Smooth muscle cell (in vitro differentiated cells): ENCODE measurements around the gene NPAS2. TPM values are rescaled to one million over a fixed set of nuclear protein-coding genes. Genes with fewer than 3 reads are reported as not detected.

Source experiments
- DNase-seq: peaks from one replicate; lab custom pipeline; 2025; ENCODE audit not compliant: unreplicated experiment; lab: John Stamatoyannopoulos, UW
- H2AFZ ChIP-seq: fragments of 200-600 bp; sonication (generic); 2 replicates; pipeline ENCODE4 v1.6.0; 2016; ENCODE audit warnings: antibody characterized with exemption, low read depth, mild to moderate bottlenecking
- H3F3A ChIP-seq: fragments of 200-600 bp; sonication (generic); 2 replicates; pipeline ENCODE4 v1.6.0; 2017; ENCODE audit warnings: antibody characterized with exemption, low read depth
- H3K27ac ChIP-seq: fragments of 200-600 bp; sonication (generic); 2 replicates; pipeline ENCODE4 v1.5.1; 2016; ENCODE audit warnings: low read depth, mild to moderate bottlenecking
- H3K27me3 ChIP-seq: fragments of 200-600 bp; sonication (generic); 2 replicates; pipeline ENCODE4 v1.6.1; 2016; ENCODE audit warnings: low read depth, mild to moderate bottlenecking
- H3K36me3 ChIP-seq: fragments of 200-600 bp; sonication (generic); 2 replicates; pipeline ENCODE4 v1.5.1; 2016; ENCODE audit warnings: low read depth
- H3K4me1 ChIP-seq: fragments of 200-600 bp; sonication (generic); 2 replicates; pipeline ENCODE4 v1.5.1; 2016; ENCODE audit warnings: low read depth
- H3K4me2 ChIP-seq: fragments of 200-600 bp; sonication (generic); 2 replicates; pipeline ENCODE4 v1.6.0; 2016; ENCODE audit warnings: mild to moderate bottlenecking
- H3K4me3 ChIP-seq: fragments of 200-600 bp; sonication (generic); 2 replicates; pipeline ENCODE4 v1.5.1; 2016; ENCODE audit warnings: mild to moderate bottlenecking
- H3K79me2 ChIP-seq: fragments of 200-600 bp; sonication (generic); 2 replicates; pipeline ENCODE4 v1.6.0; 2016; ENCODE audit warnings: low read depth, mild to moderate bottlenecking
- H3K9ac ChIP-seq: fragments of 200-600 bp; sonication (generic); 2 replicates; pipeline ENCODE4 v1.6.0; 2016; ENCODE audit warnings: low read depth
- H3K9me3 ChIP-seq: fragments of 200-600 bp; sonication (generic); replicated peaks from 2 replicates; pipeline ENCODE4 v1.5.1; 2016; ENCODE audit warnings: low read depth
- H4K20me1 ChIP-seq: fragments of 200-600 bp; sonication (generic); 2 replicates; pipeline ENCODE4 v1.6.0; 2016; ENCODE audit warnings: low read depth
- CTCF ChIP-seq: fragments of 200-600 bp; sonication (generic); IDR thresholded peaks from 2 replicates; pipeline ENCODE4 v1.5.1; 2017; ENCODE audit warnings: borderline replicate concordance, mild to moderate bottlenecking, antibody characterized with exemption; ENCODE audit not compliant: insufficient read depth, poor library complexity, severe bottlenecking
- WGBS: methylation state at CpG from one replicate; pipeline ENCODE4 v1.1.7; 2016; ENCODE audit warnings: low lambda C conversion rate; 5-methylcytosine and 5-hydroxymethylcytosine counted together
- polyA plus RNA-seq: library from polyadenylated mRNA; unstranded; fragments of >200 nt; fragmentation: Nextera tagmentation; extraction: Ambion mirVana; gene quantifications from 2 replicates; pipeline ENCODE4 v1.2.1, GENCODE V29; 2016
- total RNA-seq: library from RNA; depleted of rRNA; stranded (reverse); fragments of >200 nt; gene quantifications from 2 replicates; pipeline ENCODE4 v1.2.3, GENCODE V29; 2014

The NPAS2 gene
- total and polyA plus RNA-seq, 2 experiments from 2014 or later, result 20.2 to 20.7 TPM

GRCh38 chr2:100812573-100812972, 7.4 kb upstream of the NPAS2 start:
- H3K36me3 ChIP-seq, result no peaks in the 10 kb centered on the region
- H3K4me1 ChIP-seq, result no peaks in the 10 kb centered on the region
- H3K9me3 ChIP-seq, result no peaks in the 10 kb centered on the region
- no peak for TF ChIP-seq CTCF
- H3K27me3 ChIP-seq, result no peaks in the 10 kb centered on the region
- no peaks in the 10 kb centered on the region for H4K20me1 ChIP-seq
- no peak overlapping the region for H3K27ac ChIP-seq
- DNase-seq, result no peak
- no peak overlapping the region for H3K4me3 ChIP-seq
- peaks cover 6% of the 10 kb centered on the region for H3F3A ChIP-seq
- H3K79me2 ChIP-seq, result no peaks in the 10 kb centered on the region
- no peak overlapping the region for H3K4me2 ChIP-seq
- H3K9ac ChIP-seq, result no peak overlapping the region
- 80% methylated on average over 4 of the region's 4 CpGs for WGBS
- no peak overlapping the region for H2AFZ ChIP-seq

GRCh38 chr2:100813527-100813926, 6.4 kb upstream of the NPAS2 start:
- Histone ChIP-seq H3K4me2 (no peak overlapping the region), H3K4me3 (no peak overlapping the region), H3K79me2 (no peaks in the 10 kb centered on the region), H3F3A (peaks cover 6% of the 10 kb centered on the region), H3K4me1 (peaks cover 6% of the 10 kb centered on the region), H4K20me1 (no peaks in the 10 kb centered on the region), H2AFZ (no peak overlapping the region), H3K27ac (no peak overlapping the region), H3K36me3 (no peaks in the 10 kb centered on the region), H3K9me3 (no peaks in the 10 kb centered on the region), H3K9ac (no peak overlapping the region), H3K27me3 (no peaks in the 10 kb centered on the region)
- no peak for DNase-seq
- TF ChIP-seq CTCF, result no peak
- WGBS, result 83% methylated on average over 4 of the region's 4 CpGs

- H3K4me2 ChIP-seq, result no peak overlapping the region
- no peak for TF ChIP-seq CTCF
- 78% methylated on average over 3 of the region's 3 CpGs for WGBS
Measured at GRCh38 chr2:100814043-100814442, 5.9 kb upstream of the NPAS2 start.

GRCh38 chr2:100814453-100814852, 5.5 kb upstream of the NPAS2 start:
- H3K27ac ChIP-seq, result no peak overlapping the region
- H3K4me3 ChIP-seq, result no peak overlapping the region
- H3K4me2 ChIP-seq, result no peak overlapping the region
- WGBS, result 92% methylated on average over 3 of the region's 3 CpGs
- H4K20me1 ChIP-seq, result no peaks in the 10 kb centered on the region
- H3K9ac ChIP-seq, result no peak overlapping the region
- no peak for DNase-seq
- H3K9me3 ChIP-seq, result no peaks in the 10 kb centered on the region
- peaks cover 6% of the 10 kb centered on the region for H3F3A ChIP-seq
- peaks cover 6% of the 10 kb centered on the region for H3K4me1 ChIP-seq
- no peaks in the 10 kb centered on the region for H3K27me3 ChIP-seq
- H3K79me2 ChIP-seq, result no peaks in the 10 kb centered on the region
- TF ChIP-seq CTCF, result no peak
- H3K36me3 ChIP-seq, result no peaks in the 10 kb centered on the region
- H2AFZ ChIP-seq, result no peak overlapping the region

More at GRCh38 chr2:100814043-100814442, 5.9 kb upstream of the NPAS2 start:
- Histone ChIP-seq H3K9ac (no peak overlapping the region), H3K4me1 (peaks cover 6% of the 10 kb centered on the region), H2AFZ (no peak overlapping the region), H3K27me3 (no peaks in the 10 kb centered on the region), H3K27ac (no peak overlapping the region), H4K20me1 (no peaks in the 10 kb centered on the region), H3K36me3 (no peaks in the 10 kb centered on the region), H3K9me3 (no peaks in the 10 kb centered on the region), H3K79me2 (no peaks in the 10 kb centered on the region), H3K4me3 (no peak overlapping the region), H3F3A (peaks cover 6% of the 10 kb centered on the region)
- no peak for DNase-seq
